ENCODE results near the gene SCYL1.

Gene SCYL1

DNA sequence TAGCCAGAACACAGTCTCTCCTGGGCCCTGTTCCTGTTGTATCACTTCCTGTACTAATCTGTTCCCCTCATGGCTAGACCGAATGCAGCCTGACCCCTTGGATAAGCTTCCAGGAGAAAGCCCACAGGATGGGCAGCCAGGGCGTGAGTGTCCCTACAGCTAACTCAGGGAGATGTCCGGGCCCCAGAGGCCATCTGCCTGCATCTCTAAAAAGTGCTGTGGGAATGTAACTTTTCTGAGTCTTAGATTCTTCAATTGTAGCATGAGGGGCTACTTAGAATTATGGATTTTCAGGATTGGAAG is 33.8 kb upstream of the SCYL1 start:
- H3K4me2 ChIP-seq, result no peak overlapping the region
- no peaks in the 10 kb centered on the region for H4K20me1 ChIP-seq (ENCODE audit: insufficient read depth)
- H3K9ac ChIP-seq, result no peak overlapping the region
- peaks cover 12% of the 10 kb centered on the region; the same call in 1 of the 2 replicates for H3K79me2 ChIP-seq (ENCODE audit: insufficient read depth, low read depth)
- H2AFZ ChIP-seq (ENCODE audit: low read depth), result no peak overlapping the region
- no peak overlapping the region for H3K27ac ChIP-seq
- H3K27me3 ChIP-seq (ENCODE audit: insufficient read depth, low read depth), result no peaks in the 10 kb centered on the region
- peaks cover 71% of the 10 kb centered on the region for H3K4me1 ChIP-seq (ENCODE audit: low read depth, poor library complexity, severe bottlenecking)
- no peaks in the 10 kb centered on the region for H3K36me3 ChIP-seq (ENCODE audit: insufficient read depth)
- TF ChIP-seq, protein P1, sequence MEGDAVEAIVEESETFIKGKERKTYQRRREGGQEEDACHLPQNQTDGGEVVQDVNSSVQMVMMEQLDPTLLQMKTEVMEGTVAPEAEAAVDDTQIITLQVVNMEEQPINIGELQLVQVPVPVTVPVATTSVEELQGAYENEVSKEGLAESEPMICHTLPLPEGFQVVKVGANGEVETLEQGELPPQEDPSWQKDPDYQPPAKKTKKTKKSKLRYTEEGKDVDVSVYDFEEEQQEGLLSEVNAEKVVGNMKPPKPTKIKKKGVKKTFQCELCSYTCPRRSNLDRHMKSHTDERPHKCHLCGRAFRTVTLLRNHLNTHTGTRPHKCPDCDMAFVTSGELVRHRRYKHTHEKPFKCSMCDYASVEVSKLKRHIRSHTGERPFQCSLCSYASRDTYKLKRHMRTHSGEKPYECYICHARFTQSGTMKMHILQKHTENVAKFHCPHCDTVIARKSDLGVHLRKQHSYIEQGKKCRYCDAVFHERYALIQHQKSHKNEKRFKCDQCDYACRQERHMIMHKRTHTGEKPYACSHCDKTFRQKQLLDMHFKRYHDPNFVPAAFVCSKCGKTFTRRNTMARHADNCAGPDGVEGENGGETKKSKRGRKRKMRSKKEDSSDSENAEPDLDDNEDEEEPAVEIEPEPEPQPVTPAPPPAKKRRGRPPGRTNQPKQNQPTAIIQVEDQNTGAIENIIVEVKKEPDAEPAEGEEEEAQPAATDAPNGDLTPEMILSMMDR (conservative IDR thresholded peaks at IDR 0.05; ENCODE audit: low read depth, low read length), result no peak
- no peak overlapping the region for H3K4me3 ChIP-seq (IDR thresholded peaks at IDR 0.05; ENCODE audit: insufficient read depth, low read depth, low read length)

DNA sequence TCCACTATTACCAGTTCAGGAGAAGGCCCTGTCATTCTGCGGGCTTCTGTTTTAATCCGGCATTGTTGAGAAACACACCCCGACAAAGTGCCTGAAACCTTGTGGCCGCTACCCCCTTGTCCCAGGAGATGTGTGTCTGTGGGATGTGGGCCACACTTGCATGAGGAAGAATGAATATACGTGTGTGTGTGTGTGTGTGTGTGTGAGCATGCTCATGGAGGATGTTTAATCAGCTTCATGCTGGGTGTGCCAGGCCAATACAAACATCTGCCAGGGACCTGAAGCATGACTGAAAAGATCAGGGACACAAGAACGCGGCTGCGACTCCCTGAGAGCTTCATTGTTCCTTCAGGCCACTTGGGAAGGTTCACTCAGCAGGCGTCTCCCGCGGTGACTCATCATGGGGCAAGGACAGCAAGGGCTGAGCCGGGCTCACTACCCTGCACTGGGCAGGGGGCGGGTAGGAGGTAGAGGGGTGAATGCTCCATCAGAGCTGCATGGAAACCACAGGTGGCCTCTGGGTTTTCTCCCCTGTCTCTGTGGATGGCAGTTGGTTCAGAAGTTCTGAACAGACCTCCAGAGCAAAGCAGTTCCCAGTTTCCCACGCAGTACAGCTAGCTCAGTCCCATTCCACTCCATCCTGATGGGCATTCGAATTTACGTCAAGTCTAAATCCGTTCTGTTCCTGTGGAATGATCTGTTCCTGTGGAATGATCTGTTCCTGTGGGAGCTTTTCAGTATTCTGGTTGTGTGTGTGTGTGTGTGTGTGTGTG is 33.1 kb upstream of the SCYL1 start:
- no peaks in the 10 kb centered on the region for H3K27me3 ChIP-seq (ENCODE audit: insufficient read depth, low read depth)
- TF ChIP-seq, protein P1 (conservative IDR thresholded peaks at IDR 0.05; ENCODE audit: low read depth, low read length), result no peak
- no peak overlapping the region for H3K4me3 ChIP-seq (IDR thresholded peaks at IDR 0.05; ENCODE audit: insufficient read depth, low read depth, low read length)
- no peak overlapping the region for H2AFZ ChIP-seq (ENCODE audit: low read depth)
- no peaks in the 10 kb centered on the region for H4K20me1 ChIP-seq (ENCODE audit: insufficient read depth)
- H3K4me1 ChIP-seq (ENCODE audit: low read depth, poor library complexity, severe bottlenecking), result peaks cover 74% of the 10 kb centered on the region
- no peak overlapping the region for H3K4me2 ChIP-seq
- H3K9ac ChIP-seq, result no peak overlapping the region
- no peak overlapping the region for H3K27ac ChIP-seq
- peaks cover 17% of the 10 kb centered on the region; the same call in 1 of the 2 replicates for H3K79me2 ChIP-seq (ENCODE audit: insufficient read depth, low read depth)
- no peaks in the 10 kb centered on the region for H3K36me3 ChIP-seq (ENCODE audit: insufficient read depth)

DNA sequence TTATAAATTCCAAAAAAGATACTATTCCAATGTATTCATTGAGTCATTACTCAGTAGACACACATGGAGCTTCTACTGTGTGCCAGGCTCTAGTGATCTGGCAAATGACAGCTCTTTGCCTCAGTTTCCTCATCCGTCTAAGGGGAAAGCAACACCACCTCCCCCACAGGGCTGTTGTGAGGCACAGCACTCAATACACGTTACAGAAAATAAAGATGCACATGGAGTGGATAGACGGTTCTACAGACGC is 32.6 kb upstream of the SCYL1 start:
- H2AFZ ChIP-seq (ENCODE audit: low read depth), result no peak overlapping the region
- TF ChIP-seq, protein P1 (conservative IDR thresholded peaks at IDR 0.05; ENCODE audit: low read depth, low read length), result no peak
- no peak overlapping the region for H3K4me2 ChIP-seq
- peaks cover 69% of the 10 kb centered on the region for H3K4me1 ChIP-seq (ENCODE audit: low read depth, poor library complexity, severe bottlenecking)
- H4K20me1 ChIP-seq (ENCODE audit: insufficient read depth), result no peaks in the 10 kb centered on the region
- peaks cover 17% of the 10 kb centered on the region; the same call in 1 of the 2 replicates for H3K79me2 ChIP-seq (ENCODE audit: insufficient read depth, low read depth)
- H3K27ac ChIP-seq, result no peak overlapping the region
- H3K9ac ChIP-seq, result no peak overlapping the region
- H3K36me3 ChIP-seq (ENCODE audit: insufficient read depth), result no peaks in the 10 kb centered on the region
- no peaks in the 10 kb centered on the region for H3K27me3 ChIP-seq (ENCODE audit: insufficient read depth, low read depth)
- H3K4me3 ChIP-seq (IDR thresholded peaks at IDR 0.05; ENCODE audit: insufficient read depth, low read depth, low read length), result no peak overlapping the region

DNA sequence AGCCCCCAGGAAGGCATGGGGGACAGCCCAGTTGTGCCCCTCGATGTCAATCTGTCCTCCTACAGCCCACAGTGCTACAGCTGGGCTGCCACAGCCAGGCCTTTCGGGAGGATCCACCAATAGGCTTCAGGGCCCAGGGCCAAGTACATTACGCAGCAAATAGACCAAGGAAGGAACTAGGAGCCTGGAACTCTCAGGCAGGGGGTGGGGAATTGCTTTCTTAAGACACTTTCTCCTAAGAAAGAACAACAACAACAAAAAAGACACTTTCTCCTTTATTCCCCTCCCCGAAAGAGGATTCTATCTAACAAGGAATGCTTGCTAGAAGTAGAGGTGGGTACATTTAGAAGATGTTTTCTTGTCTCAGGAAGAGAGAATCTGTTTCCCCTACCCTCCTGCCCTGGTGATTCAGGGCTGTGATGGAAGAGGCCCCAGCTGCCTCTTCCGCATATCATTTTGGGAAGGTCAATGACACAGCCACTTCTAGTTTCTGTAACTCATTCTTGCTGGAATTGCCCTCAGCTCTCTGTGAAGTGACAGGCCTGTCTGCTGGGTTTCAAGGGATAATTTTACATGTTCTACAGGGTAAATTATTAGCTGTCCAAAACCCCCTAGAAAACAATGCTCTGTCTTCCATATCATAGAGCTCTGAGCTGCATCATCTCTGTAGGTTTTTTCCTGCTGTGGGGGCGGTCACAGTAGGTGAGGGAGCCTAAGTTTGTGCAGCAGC is 32.1 kb upstream of the SCYL1 start:
- H2AFZ ChIP-seq (ENCODE audit: low read depth), result no peak overlapping the region
- H3K27ac ChIP-seq, result peak overlapping the region; percentile 49; the same call in 1 of the 2 replicates
- no peaks in the 10 kb centered on the region for H3K36me3 ChIP-seq (ENCODE audit: insufficient read depth)
- H3K79me2 ChIP-seq (ENCODE audit: insufficient read depth, low read depth), result peaks cover 20% of the 10 kb centered on the region
- H3K9ac ChIP-seq, result no peak overlapping the region
- H3K4me1 ChIP-seq (ENCODE audit: low read depth, poor library complexity, severe bottlenecking), result peaks cover 64% of the 10 kb centered on the region
- no peak overlapping the region; the same call in 1 of the 2 replicates for H3K4me2 ChIP-seq
- TF ChIP-seq, protein P1 (conservative IDR thresholded peaks at IDR 0.05; ENCODE audit: low read depth, low read length), result no peak
- H3K4me3 ChIP-seq (IDR thresholded peaks at IDR 0.05; ENCODE audit: insufficient read depth, low read depth, low read length), result no peak overlapping the region
- no peaks in the 10 kb centered on the region for H4K20me1 ChIP-seq (ENCODE audit: insufficient read depth)
- no peaks in the 10 kb centered on the region for H3K27me3 ChIP-seq (ENCODE audit: insufficient read depth, low read depth)
